ENCODE measurements around the gene MAP3K19.
"Not testable (repeated sequence)": the region's sequence is repeated elsewhere in the genome, so short reads cannot be mapped to it uniquely, and the experiment has no call there.

The MAP3K19 gene

DNA sequence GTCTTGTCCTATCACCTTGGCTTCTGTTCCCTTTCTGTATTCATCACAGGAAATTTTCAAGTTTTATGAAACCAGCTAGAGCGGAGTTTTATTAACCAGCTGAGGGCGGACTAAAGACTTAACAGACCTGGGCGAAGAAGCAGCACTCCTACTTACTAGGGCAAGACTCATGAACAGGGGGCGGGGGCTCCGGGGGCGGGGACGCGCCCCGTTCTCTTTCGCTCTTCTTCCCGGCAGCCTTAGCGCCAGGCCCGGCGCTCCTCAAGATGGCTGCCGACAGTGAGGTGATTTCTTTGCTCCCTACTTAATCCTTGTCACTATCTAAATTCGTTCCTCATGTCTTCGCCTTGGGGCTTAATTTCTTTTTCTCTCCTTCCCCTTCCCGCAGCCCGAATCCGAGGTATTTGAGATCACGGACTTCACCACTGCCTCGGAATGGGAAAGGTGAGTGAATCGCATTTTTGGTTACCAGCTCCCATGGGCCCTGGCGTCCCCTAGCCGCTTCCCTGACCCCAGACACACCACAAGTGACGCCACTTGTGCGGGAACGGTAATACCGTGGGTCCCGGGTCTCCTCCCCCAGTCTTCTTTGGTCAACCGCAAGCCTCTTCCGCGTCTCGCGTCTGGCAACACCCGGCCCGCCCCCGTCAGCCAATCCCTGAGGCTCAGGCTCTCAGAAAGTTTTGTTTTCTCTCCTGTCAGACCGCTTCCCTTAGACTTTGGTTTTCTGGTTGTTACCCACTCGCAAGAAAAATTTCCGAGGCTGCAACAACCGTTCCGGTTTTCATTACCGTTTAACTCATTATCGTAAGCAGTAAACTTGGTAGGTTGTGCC, 5.0 kb upstream of the MAP3K19 start, which contains the start of gene RAB3GAP1:
Gene RAB3GAP1 (plus strand): TSS at position 251 of the 835 bp plus-strand sequence. CDS start 16 bp downstream, at position 267.
- peak; percentile 86 for DNase-seq (ENCODE audit: low spot score)

GRCh38 chr2:135050684-135051083, 3.4 kb upstream of the MAP3K19 start:
- no peak for DNase-seq (ENCODE audit: low spot score)

DNA sequence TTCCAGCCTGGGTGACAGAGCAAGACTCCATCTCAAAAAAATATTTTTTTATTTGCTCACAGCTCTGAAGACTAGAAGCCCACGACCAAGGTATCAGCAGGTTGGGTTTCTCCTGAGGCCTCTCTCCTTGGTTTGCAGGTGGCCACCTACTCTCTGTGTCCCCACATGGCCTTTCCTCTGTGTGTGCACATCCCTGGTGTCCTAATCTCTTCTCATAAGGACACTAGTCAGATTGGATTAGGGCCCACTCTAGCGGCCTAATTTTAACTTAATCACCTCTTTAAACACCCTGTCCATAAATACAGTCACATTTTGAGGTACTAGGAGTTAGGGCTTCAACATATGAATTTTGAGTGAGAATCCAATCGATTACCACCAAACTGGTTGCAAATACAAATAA, 2.9 kb upstream of the MAP3K19 start:
- DNase-seq (ENCODE audit: low spot score), result no peak

DNA sequence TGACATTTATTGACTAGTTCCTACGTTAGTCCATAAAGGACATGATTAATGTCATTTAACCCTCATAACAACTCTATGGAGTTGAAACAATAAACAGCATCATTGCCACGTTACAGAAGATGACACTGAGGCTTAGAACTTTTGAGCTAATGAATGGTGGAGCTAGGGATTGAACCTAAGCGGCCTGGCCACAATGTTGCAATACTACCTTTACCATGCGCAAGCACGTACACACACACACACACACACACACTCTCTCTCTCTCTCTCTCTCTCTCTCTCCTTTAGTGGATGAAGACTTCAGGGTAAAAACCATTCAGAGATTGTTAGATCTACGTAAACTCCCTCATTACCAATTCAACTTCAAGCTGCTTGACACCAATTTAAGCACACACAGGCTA, 875 bp upstream of the MAP3K19 start:
- DNase-seq (ENCODE audit: low spot score), result no peak

DNA sequence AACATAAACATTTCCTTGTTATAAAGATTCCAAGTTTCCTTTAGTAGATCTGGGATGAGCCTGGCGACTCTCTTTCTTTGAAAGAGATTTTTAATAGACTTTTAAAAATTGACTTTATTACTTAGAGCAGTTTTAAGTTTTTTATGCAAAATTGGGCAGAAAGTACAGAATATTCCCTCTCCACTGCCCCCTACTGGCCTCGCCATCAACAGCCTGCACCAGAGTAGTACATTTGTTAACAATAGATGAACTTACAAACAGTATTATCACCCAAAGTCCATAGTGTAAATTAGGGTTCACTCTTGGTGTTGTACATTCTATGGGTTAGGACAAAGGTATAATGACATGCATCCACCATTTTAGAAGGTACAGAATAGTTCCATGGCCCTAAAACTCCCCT, 3.9 kb downstream of the MAP3K19 start:
- no peak for DNase-seq (ENCODE audit: low spot score)

GRCh38 chr2:135037831-135038230, 9.4 kb downstream of the MAP3K19 start:
- no peak for DNase-seq (ENCODE audit: low spot score)

DNA sequence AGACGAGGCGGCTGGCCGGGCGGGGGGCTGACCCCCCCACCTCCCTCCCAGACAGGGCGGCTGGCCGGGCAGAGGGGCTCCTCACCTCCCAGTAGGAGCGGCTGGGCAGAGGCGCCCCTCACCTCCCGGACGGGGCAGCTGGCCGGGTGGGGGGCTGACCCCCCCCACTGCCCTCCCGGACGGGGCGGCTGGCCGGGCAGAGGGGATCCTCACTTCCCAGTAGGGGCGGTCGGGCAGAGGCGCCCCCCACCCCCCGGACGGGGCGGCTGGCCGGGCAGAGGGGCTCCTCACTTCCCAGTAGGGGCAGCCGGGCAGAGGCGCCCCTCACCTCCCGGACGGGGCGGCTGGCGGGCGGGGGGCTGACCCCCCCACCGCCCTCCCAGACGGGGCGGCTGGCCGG, 14.0 kb downstream of the MAP3K19 start:
- DNase-seq (ENCODE audit: low spot score), result not testable (repeated sequence)

DNA sequence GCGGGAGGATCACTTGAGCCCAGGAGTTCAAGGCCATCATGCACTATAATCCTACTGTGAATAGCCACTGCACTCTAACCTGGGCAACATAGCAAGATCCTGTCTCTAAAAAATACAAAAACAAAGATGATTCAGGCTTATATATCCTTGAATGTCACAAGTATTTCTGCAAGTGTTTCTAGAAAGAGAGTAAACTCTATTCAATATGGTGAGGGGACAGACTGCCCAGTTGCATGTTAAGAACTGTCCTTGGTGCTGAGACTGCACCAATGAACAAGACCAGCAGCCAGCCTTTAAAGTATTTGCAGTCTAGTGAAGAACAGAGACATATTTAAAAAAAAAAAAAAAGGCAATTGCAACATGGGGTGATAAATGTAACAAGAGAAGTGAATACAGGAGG, 16.4 kb downstream of the MAP3K19 start:
- no peak for DNase-seq (ENCODE audit: low spot score)

DNA sequence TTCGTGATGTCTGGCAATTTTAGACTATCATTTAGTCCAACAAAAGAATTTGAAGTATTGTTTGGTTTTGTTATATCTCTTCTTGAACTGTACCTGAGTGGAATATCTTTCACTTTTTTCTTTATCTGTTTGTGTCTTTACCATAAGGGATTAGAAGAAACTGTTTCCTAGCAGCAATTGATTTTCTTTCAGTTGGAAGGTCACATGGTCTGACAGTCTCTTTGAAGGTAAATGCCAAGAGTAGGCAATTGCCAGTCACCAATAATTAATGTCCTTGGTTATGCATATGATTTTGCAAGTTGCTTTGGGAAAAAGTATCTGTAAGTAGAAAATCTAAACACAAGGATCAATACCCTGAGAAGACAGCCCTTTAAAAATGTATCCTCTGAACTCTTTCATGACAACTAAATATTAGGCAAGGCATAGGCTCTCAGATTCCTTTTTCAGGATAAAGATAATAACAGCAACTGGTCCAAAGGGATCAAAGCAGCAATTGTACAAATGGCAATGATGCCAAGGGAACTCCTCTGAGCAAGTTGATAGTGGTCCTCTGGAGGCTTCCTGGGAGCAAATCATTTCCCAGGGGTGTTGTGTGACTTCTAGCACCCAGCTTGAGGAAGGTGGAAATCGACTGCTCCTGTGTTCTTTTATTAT, 17.6 kb downstream of the MAP3K19 start:
- no peak for DNase-seq (ENCODE audit: low spot score)

- no peak for DNase-seq (ENCODE audit: low spot score)
Measured at GRCh38 chr2:135023886-135024485, 23.3 kb downstream of the MAP3K19 start.

- DNase-seq (ENCODE audit: low spot score), result no peak
Measured at GRCh38 chr2:135022952-135023880, 24.0 kb downstream of the MAP3K19 start.

DNA sequence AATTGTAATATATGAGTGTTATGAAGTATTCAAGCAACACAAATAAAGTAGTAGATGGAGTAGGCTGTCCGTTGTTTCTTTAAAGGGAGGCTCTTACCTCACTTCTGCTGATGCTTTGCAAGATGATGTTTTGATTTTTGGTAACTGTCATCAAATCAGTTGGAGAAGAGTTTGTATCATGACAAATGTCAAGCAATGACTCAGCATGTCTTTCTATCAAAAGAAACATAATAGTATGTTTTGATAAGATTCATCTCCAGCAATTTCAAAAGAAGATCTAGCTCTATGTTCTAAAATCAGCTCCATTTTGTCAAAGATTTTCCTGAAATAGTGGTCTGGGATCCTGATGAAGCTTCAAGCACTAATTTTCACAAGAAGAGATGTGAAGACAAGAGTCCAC, 25.6 kb downstream of the MAP3K19 start:
- no peak for DNase-seq (ENCODE audit: low spot score)

- DNase-seq (ENCODE audit: low spot score), result no peak
Measured at GRCh38 chr2:135011633-135012032, 35.6 kb downstream of the MAP3K19 start.

- no peak for DNase-seq (ENCODE audit: low spot score)
Measured at GRCh38 chr2:135010200-135010942, 36.9 kb downstream of the MAP3K19 start.

DNA sequence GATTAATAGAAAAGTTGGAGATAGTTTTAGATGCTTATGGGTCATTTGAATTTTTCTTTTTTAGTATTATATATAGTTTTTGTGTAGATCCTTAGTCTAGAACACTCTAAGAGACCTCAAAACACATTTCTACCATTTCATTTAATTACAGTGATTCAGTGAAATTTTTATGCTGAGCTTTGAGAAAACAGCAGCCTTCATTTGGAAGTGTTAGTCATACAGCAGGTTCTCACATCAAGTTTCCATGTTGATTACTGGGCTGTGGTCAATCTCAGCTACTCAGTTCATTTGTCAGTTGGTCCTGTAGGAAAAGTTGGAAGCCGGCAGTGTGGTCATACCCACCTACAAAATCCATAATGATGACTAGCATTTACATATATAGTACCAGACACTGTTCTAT, 37.9 kb downstream of the MAP3K19 start:
- DNase-seq (ENCODE audit: low spot score), result no peak

GRCh38 chr2:135005753-135006152, 41.5 kb downstream of the MAP3K19 start:
- DNase-seq (ENCODE audit: low spot score), result no peak

DNA sequence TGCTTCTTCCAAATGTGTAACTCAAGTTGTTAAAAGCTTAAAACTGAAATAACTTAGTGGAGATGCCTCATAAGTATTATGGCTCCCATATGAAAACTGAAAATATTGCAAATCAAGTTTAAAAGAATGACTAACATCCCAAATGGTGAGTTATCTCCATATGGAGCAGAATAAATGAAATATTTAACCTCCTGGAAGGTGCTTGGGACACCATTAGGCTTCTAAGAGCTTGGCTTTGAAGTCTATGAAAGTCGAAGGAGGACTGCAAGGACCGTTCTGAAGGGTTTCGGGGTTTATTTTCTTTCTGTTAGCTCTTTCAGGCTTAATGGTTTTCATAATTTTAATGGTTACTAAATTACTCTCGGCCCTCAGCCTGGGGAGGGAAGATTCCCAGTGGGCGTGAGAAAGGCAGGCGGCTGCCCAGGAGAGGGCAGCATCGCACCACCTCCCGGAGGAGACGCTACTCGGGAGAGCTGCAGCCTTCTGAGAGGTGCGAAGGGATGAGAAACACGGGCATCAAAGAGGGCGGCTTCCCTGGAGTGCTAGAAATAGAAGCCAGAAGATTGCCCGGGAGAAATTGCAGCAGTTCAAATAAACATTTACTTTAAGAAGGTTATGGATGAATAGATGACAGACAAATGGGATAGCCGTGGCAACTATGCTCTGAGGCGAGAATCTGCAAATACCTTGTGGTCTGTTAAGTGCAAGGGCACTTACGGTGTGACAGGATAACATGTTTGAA, 43.1 kb downstream of the MAP3K19 start:
- DNase-seq (ENCODE audit: low spot score), result peak; percentile 70

DNA sequence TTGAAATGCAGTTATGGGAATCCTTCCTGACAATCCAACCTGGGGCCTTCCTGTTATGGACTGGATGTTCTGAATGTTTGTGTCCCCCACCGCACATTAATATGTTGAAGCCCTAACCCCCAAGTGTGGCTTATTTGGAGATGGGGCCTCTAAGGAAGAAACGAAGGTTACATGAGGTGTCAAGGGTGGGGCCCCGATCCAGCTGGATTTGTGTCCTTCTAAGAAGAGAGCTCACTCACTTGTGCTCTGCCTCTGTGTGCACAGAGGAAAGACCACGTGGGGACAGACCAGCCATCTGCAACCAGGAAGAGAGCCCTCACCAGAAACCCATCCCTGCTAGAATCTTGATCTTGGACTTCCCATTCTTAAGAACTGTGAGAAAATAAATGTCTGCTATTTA, 44.4 kb downstream of the MAP3K19 start:
- no peak for DNase-seq (ENCODE audit: low spot score)

DNA sequence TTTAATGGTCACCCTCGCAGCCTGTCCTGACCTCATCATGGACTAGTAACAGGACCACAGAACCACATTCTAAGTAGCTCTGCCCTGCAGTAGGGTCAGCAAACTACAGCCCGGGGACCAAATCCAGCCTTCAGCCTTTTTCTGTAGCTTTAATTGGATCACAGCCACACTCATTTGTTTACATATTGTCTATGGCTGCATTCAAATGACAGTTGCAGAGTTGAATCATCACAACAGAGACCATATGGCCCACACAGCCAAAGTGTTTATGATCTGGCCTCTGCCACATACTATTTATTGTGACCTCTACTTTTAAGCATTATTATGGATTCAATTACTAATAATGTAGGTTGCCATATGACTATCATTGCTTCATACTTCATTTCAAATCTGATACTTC, 47.7 kb downstream of the MAP3K19 start:
- DNase-seq (ENCODE audit: low spot score), result no peak

DNA sequence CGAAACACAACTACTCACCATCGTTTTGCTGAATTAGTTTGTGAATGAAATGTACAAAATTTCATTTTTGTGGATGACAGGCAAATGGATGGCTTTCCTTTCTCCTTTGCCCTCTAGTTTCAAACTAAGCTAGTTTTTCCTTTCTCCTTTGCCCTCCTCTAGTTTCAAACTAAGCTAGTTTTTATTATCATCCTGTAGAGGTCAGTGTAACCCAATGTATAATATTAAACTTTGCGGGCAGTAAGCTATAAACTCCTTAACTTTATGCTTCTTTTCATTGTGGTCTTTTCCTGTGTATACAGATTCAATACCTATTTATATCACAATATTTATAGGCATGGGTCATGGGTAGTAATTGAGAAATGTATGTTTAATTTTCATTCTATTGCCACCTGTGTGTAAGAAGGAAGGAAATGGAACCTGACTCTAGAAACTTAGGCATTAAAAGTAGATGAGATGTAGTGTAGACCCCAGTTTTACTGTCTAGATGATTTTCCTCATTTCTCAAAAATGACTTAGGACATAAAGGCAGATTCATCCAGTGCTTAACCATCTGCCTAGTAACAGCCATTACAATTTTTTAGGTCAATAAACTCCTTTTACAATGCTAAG, 58.1 kb downstream of the MAP3K19 start:
- no peak for DNase-seq (ENCODE audit: low spot score)
